TTC549 (cell line): Measurements from ENCODE around the gene TTLL12.
"Not testable (repeated sequence)": the region's sequence is repeated elsewhere in the genome, so short reads cannot be mapped to it uniquely, and the experiment has no call there.

Source experiments
- FAIRE-seq: peaks from 2 replicates; lab custom pipeline; 2012; peaks lifted over from hg19 to GRCh38; lab: Jason Lieb, UNC

TTLL12 gene

GRCh38 chr22:43153899-43154298 lies 33.0 kb downstream of the TTLL12 start:
- FAIRE-seq = no peak

GRCh38 chr22:43152357-43153071 lies 34.4 kb downstream of the TTLL12 start:
- FAIRE-seq = no peak

- FAIRE-seq = no peak
Observed at GRCh38 chr22:43152003-43152356, 35.0 kb downstream of the TTLL12 start.

- FAIRE-seq = no peak
Observed at GRCh38 chr22:43151251-43152002, 35.5 kb downstream of the TTLL12 start, which contains the start of gene TSPO. TSPO (plus strand) TSS chr22:43151559; CDS start chr22:43159239, 7,680 bp downstream.

GRCh38 chr22:43150731-43151206 lies 36.2 kb downstream of the TTLL12 start:
- FAIRE-seq = no peak

GRCh38 chr22:43148581-43148980 lies 38.4 kb downstream of the TTLL12 start:
- FAIRE-seq = no peak

GRCh38 chr22:43147821-43148220 lies 39.1 kb downstream of the TTLL12 start:
- FAIRE-seq = no peak

- FAIRE-seq = not testable (repeated sequence)
Observed at GRCh38 chr22:43146332-43146731, 40.6 kb downstream of the TTLL12 start.

- not testable (repeated sequence) for FAIRE-seq
Observed at GRCh38 chr22:43145371-43145770, 41.6 kb downstream of the TTLL12 start.

- no peak for FAIRE-seq
Observed at GRCh38 chr22:43144949-43145348, 42.0 kb downstream of the TTLL12 start.

- no peak for FAIRE-seq
Observed at GRCh38 chr22:43142880-43143562, 43.9 kb downstream of the TTLL12 start, which contains the start of gene MCAT. MCAT (minus strand) TSS chr22:43143398; CDS start chr22:43143348, 50 bp downstream.

GRCh38 chr22:43136801-43137200 lies 50.1 kb downstream of the TTLL12 start:
- FAIRE-seq = no peak

- no peak for FAIRE-seq
Observed at GRCh38 chr22:43136255-43136654, 50.7 kb downstream of the TTLL12 start.

- no peak for FAIRE-seq
Observed at GRCh38 chr22:43135565-43135964, 51.4 kb downstream of the TTLL12 start.

- FAIRE-seq = no peak
Observed at GRCh38 chr22:43134553-43134952, 52.4 kb downstream of the TTLL12 start.

- FAIRE-seq = no peak
Observed at GRCh38 chr22:43133401-43133800, 53.5 kb downstream of the TTLL12 start.

GRCh38 chr22:43131773-43132501 lies 55.0 kb downstream of the TTLL12 start:
- no peak for FAIRE-seq

- FAIRE-seq = no peak
Observed at GRCh38 chr22:43129426-43130425, 57.2 kb downstream of the TTLL12 start.

GRCh38 chr22:43128928-43129424 lies 58.0 kb downstream of the TTLL12 start:
- no peak for FAIRE-seq

GRCh38 chr22:43128116-43128515 lies 58.8 kb downstream of the TTLL12 start:
- FAIRE-seq = no peak
